HEK293 (cell line): ENCODE measurements around the gene RNF135.

ENCODE experiments used
- CTCF ChIA-PET: fragments of 350-600 bp; formaldehyde crosslinking; extraction: SDS; loops from one replicate; lab custom pipeline; 2021; ENCODE audit warnings: antibody characterized with exemption; lab: Yijun Ruan, JAX
- POLR2A ChIA-PET: fragments of 300-600 bp; formaldehyde crosslinking; extraction: SDS; loops from one replicate; lab custom pipeline; 2020; ENCODE audit warnings: antibody characterized with exemption, inconsistent platforms; lab: Yijun Ruan, JAX
- H3K27ac ChIP-seq: fragments of 200-500 bp; sonication (Bioruptor generic); 2 replicates; pipeline ENCODE4 v1.5.1; 2014; ENCODE audit warnings: low read depth, low read length, control low read depth, inconsistent platforms; ENCODE audit errors: extremely low read depth
- H3K36me3 ChIP-seq, 2 experiments: fragments of 200-500 bp in 1 of 2; sonication (Bioruptor generic) in 1 of 2; 1 replicate in 1 of 2; 2 replicates in 1 of 2; pipeline ENCODE4 v1.5.1; 2014 to 2017; ENCODE audit warnings: inconsistent platforms in 2 of 2, low read length in 2 of 2; ENCODE audit not compliant: control insufficient read depth in 2 of 2, insufficient read depth in 1 of 2
- H3K4me1 ChIP-seq: fragments of 200-500 bp; sonication (Bioruptor generic); 2 replicates; pipeline ENCODE4 v1.5.1; 2014; ENCODE audit warnings: mild to moderate bottlenecking, low read length, inconsistent platforms; ENCODE audit not compliant: control insufficient read depth, insufficient read depth
- H3K4me3 ChIP-seq: 2 replicates; pipeline ENCODE4 v1.5.1; 2011; ENCODE audit warnings: low read depth, mild to moderate bottlenecking, control low read depth, low read length, moderate library complexity
- H3K9me3 ChIP-seq: fragments of 200-500 bp; sonication (Bioruptor generic); 2 replicates; pipeline ENCODE4 v1.5.1; 2014; ENCODE audit warnings: low read depth, low read length, inconsistent platforms; ENCODE audit not compliant: control insufficient read depth, insufficient read depth
- ATF2 ChIP-seq: fragments of 450-650 bp; formaldehyde crosslinking; IDR thresholded peaks from 2 replicates; pipeline ENCODE4 v1.5.1; 2016; ENCODE audit warnings: missing biosample characterization, missing genetic modification characterization, low read depth
- EGR2 ChIP-seq: fragments of 450-650 bp; formaldehyde crosslinking; IDR thresholded peaks from 2 replicates; pipeline ENCODE4 v1.5.1; 2016; ENCODE audit warnings: low read depth, missing biosample characterization, missing genetic modification characterization
- ELK4 ChIP-seq: IDR thresholded peaks from 2 replicates; pipeline ENCODE4 v1.6.1; 2011; ENCODE audit warnings: mild to moderate bottlenecking, low read depth, low read length, borderline replicate concordance
- HIC1 ChIP-seq: fragments of 450-650 bp; formaldehyde crosslinking; IDR thresholded peaks from 2 replicates; pipeline ENCODE4 v1.5.1; 2016; ENCODE audit warnings: missing biosample characterization, missing genetic modification characterization
- HOXC10 ChIP-seq: sonication (generic); formaldehyde crosslinking; IDR thresholded peaks from 2 replicates; pipeline ENCODE4 v1.8.1; 2023; ENCODE audit warnings: mild to moderate bottlenecking, missing genetic modification reagents
- INSM2 ChIP-seq: fragments of 450-650 bp; formaldehyde crosslinking; IDR thresholded peaks from 2 replicates; pipeline ENCODE4 v1.5.1; 2016; ENCODE audit warnings: missing biosample characterization, missing genetic modification characterization
- PATZ1 ChIP-seq: fragments of 450-650 bp; formaldehyde crosslinking; IDR thresholded peaks from 2 replicates; pipeline ENCODE4 v1.5.1; 2016; ENCODE audit warnings: missing biosample characterization, missing genetic modification characterization
- SP2 ChIP-seq: fragments of 450-650 bp; formaldehyde crosslinking; IDR thresholded peaks from 2 replicates; pipeline ENCODE4 v1.5.1; 2016; ENCODE audit warnings: missing biosample characterization, missing genetic modification characterization
- ZBTB26 ChIP-seq: fragments of 450-650 bp; formaldehyde crosslinking; optimal IDR thresholded peaks from 2 replicates; pipeline ENCODE3; 2016; ENCODE audit warnings: missing biosample characterization, mild to moderate bottlenecking, missing genetic modification characterization
- ZFP37 ChIP-seq: fragments of 450-650 bp; formaldehyde crosslinking; IDR thresholded peaks from 2 replicates; pipeline ENCODE4 v1.5.1; 2016; ENCODE audit warnings: missing biosample characterization, missing genetic modification characterization
- ZNF292 ChIP-seq: fragments of 450-650 bp; formaldehyde crosslinking; IDR thresholded peaks from 2 replicates; pipeline ENCODE4 v1.5.1; 2016; ENCODE audit warnings: low read depth, missing biosample characterization, missing genetic modification characterization, borderline replicate concordance
- ZNF398 ChIP-seq: fragments of 450-650 bp; formaldehyde crosslinking; IDR thresholded peaks from 2 replicates; pipeline ENCODE4 v1.5.1; 2017; ENCODE audit warnings: missing biosample characterization, missing genetic modification characterization
- ZNF404 ChIP-seq: fragments of 450-650 bp; formaldehyde crosslinking; IDR thresholded peaks from 2 replicates; pipeline ENCODE4 v1.5.1; 2017; ENCODE audit warnings: missing biosample characterization, missing genetic modification characterization
- ZNF510 ChIP-seq: fragments of 450-650 bp; formaldehyde crosslinking; IDR thresholded peaks from 2 replicates; pipeline ENCODE4 v1.5.1; 2018; ENCODE audit warnings: mild to moderate bottlenecking, missing genetic modification characterization, missing biosample characterization; ENCODE audit not compliant: insufficient replicate concordance
- ZNF610 ChIP-seq: fragments of 450-650 bp; formaldehyde crosslinking; IDR thresholded peaks from 2 replicates; pipeline ENCODE4 v1.5.1; 2016; ENCODE audit warnings: missing biosample characterization, missing genetic modification characterization, borderline replicate concordance
- ZNF670 ChIP-seq: fragments of 450-650 bp; formaldehyde crosslinking; IDR thresholded peaks from 2 replicates; pipeline ENCODE4 v1.5.1; 2016; ENCODE audit warnings: missing biosample characterization, missing genetic modification characterization, low read depth
- ZNF76 ChIP-seq: fragments of 450-650 bp; formaldehyde crosslinking; IDR thresholded peaks from 2 replicates; pipeline ENCODE4; 2016; ENCODE audit warnings: low read depth, missing biosample characterization, missing genetic modification characterization, borderline replicate concordance
- ZNF777 ChIP-seq: fragments of 450-650 bp; formaldehyde crosslinking; IDR thresholded peaks from 2 replicates; pipeline ENCODE4 v1.5.1; 2017; ENCODE audit warnings: missing biosample characterization, missing genetic modification characterization, borderline replicate concordance

The RNF135 gene

GRCh38 chr17:30927756-30928155, 43.1 kb upstream of the RNF135 start:
- POLR2A ChIA-PET, result no interaction called here
- CTCF ChIA-PET, result no interaction called here

GRCh38 chr17:30928584-30928983, 42.3 kb upstream of the RNF135 start:
- TF ChIP-seq ZNF398 (tag by site-specific recombination) (no peak), ZFP37 (no peak), ZNF76 (tag by site-specific recombination) (no peak), ZBTB26 (tag by site-specific recombination) (no peak), EGR2 (tag by site-specific recombination) (no peak), ZNF610 (tag by site-specific recombination) (no peak), HIC1 (tag by site-specific recombination) (no peak), SP2 (tag by site-specific recombination) (no peak)
- Histone ChIP-seq H3K36me3 (peaks cover 0 to 56% of the 10 kb centered on the region in 2 experiments; a peak in 2 of 3 replicates), H3K4me1 (no peaks in the 10 kb centered on the region), H3K27ac (no peak overlapping the region), H3K9me3 (no peaks in the 10 kb centered on the region), H3K4me3 (no peak overlapping the region)
- CTCF ChIA-PET, result interaction anchor here (0.6 kb wide), 1 partner anchor 79 kb away, joined by 3 read pairs; no protein-coding TSS in a partner anchor
- POLR2A ChIA-PET, result interaction anchor here (0.6 to 0.8 kb wide), 2 partner anchors 22 to 219 kb away, joined by 3 to 4 read pairs; partner anchors contain the start of gene TEFM

More at GRCh38 chr17:30927756-30928155, 43.1 kb upstream of the RNF135 start:
- Histone ChIP-seq H3K9me3 (no peaks in the 10 kb centered on the region), H3K4me1 (no peaks in the 10 kb centered on the region), H3K4me3 (no peak overlapping the region), H3K36me3 (peaks cover 0 to 48% of the 10 kb centered on the region in 2 experiments; a peak in 2 of 3 replicates), H3K27ac (no peak overlapping the region)
- TF ChIP-seq ELK4 (no peak), PATZ1 (tag by site-specific recombination) (no peak), INSM2 (no peak), HOXC10 (CRISPR knock-in tag) (no peak), ZNF510 (tag by site-specific recombination) (no peak), ZNF292 (no peak), ATF2 (tag by site-specific recombination) (no peak), ZNF670 (no peak), ZNF404 (no peak), ZNF777 (tag by site-specific recombination) (no peak)
